Uterus (tissue), 4 donors: ENCODE measurements around the gene AKAP12. TPM values are rescaled to one million over a fixed set of nuclear protein-coding genes. Genes with fewer than 3 reads are reported as not detected.

Experiments used
- DNase-seq, 2 donors: peaks; one replicate each; pipeline ENCODE4 v3.0.0-alpha.2; 2019 to 2020
- H3K27ac ChIP-seq, 2 donors: fragments of 200-600 bp; sonication (generic); 1 replicate in 1 of 2; 2 replicates in 1 of 2; pipeline ENCODE4 v1.5.1; 2016 to 2018
- H3K27me3 ChIP-seq, 2 donors: fragments of 200-600 bp; sonication (generic); one replicate each; pipeline ENCODE4 v1.5.1; 2018 to 2019; ENCODE audit warnings: control low read depth in 1 of 2
- H3K36me3 ChIP-seq, 2 donors: fragments of 200-600 bp; sonication (generic); one replicate each; pipeline ENCODE4 v1.5.1; 2019; ENCODE audit warnings: control low read depth in 1 of 2
- H3K4me1 ChIP-seq, 2 donors: fragments of 200-600 bp; sonication (generic); one replicate each; pipeline ENCODE4 v1.5.1; 2018 to 2019; ENCODE audit warnings: control low read depth in 1 of 2
- H3K4me3 ChIP-seq, 2 donors: fragments of 200-600 bp; sonication (generic); 1 replicate in 1 of 2; 2 replicates in 1 of 2; pipeline ENCODE4 v1.5.1; 2018 to 2019; ENCODE audit warnings: mild to moderate bottlenecking in 1 of 2
- H3K9me3 ChIP-seq, 2 donors: fragments of 200-600 bp; sonication (generic); one replicate each; pipeline ENCODE4 v1.5.1; 2019; ENCODE audit warnings: control low read depth in 1 of 2
- CTCF ChIP-seq, 4 experiments: fragments of 200-600 bp in 2 of 4; fragments of 450-650 bp in 2 of 4; sonication (generic) in 2 of 4; IDR thresholded peaks; one replicate each; pipeline ENCODE4 v1.5.1; 2016 to 2019; ENCODE audit warnings: antibody characterized with exemption in 4 of 4, mild to moderate bottlenecking in 2 of 4, moderate library complexity in 1 of 4
- POLR2A ChIP-seq, 2 donors: fragments of 450-650 bp; IDR thresholded peaks; one replicate each; pipeline ENCODE4 v1.6.1; 2016; ENCODE audit warnings: antibody characterized with exemption in 2 of 2, mild to moderate bottlenecking in 1 of 2, moderate library complexity in 1 of 2
- intact Hi-C: fragments of 100-400 bp; cut with DNase I; formaldehyde crosslinking; loops from one replicate; pipeline ENCODE4 v1.15.1; 2023; ENCODE audit warnings: low total_unique reads
- total RNA-seq, 4 donors: library from RNA; depleted of rRNA in 3 of 4; stranded (reverse); fragments of >200 nt in 3 of 4; gene quantifications; one replicate each; pipeline versions ENCODE4 v1.1.0 to v1.2.4, GENCODE V29; 2014 to 2023
- donor health status: DM: yes; HTN: yes; CAD: no.

AKAP12 gene
- total RNA-seq, 4 donors from 2014 or later: 47.6 to 218 (median 70.2) TPM

DNA sequence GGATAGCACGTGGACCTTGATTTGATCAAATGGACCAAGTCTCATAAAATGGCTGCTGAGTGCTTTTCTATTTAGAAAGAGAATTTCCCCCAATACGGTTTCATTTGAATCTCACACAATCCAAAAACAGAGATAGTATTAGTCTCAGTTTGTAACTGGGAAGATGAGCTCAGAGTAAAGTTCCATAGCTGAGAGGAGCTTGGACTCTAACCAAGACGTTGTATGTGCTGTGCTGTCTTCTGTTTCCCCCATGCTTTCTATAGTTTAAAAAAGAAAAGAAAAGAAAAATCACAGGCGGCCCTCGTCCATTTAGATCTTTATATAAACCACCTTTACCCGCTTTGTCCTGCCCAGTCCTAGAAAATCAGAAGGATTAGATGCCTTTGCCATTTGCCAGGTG lies 58.1 kb downstream of the AKAP12 start:
- Histone ChIP-seq H3K36me3 (no peaks in the 10 kb centered on the region), H3K4me1 (peaks cover 0 to 24% of the 10 kb centered on the region in 2 donors), H3K27me3 (no peaks in the 10 kb centered on the region), H3K27ac (peak overlapping the region in 1 of 2 donors; percentile 3), H3K4me3 (no peak overlapping the region), H3K9me3 (no peaks in the 10 kb centered on the region)
- DNase-seq: no peak
- intact Hi-C loops: no loop called here
- no peak for TF ChIP-seq POLR2A (IDR thresholded peaks at IDR 0.05)
- no peak for TF ChIP-seq CTCF (IDR thresholded peaks at IDR 0.05)

- Histone ChIP-seq H3K27me3 (no peaks in the 10 kb centered on the region), H3K9me3 (no peaks in the 10 kb centered on the region), H3K27ac (peak overlapping the region; percentile 48 to 78), H3K4me3 (no peak overlapping the region), H3K4me1 (peaks cover 0 to 18% of the 10 kb centered on the region in 2 donors), H3K36me3 (no peaks in the 10 kb centered on the region)
- DNase-seq: no peak
- intact Hi-C loops: no loop called here
- no peak for TF ChIP-seq CTCF (IDR thresholded peaks at IDR 0.05)
- no peak for TF ChIP-seq POLR2A (IDR thresholded peaks at IDR 0.05)
Observed at GRCh38 chr6:151299011-151299410, 59.2 kb downstream of the AKAP12 start.

GRCh38 chr6:151300267-151300991 lies 60.7 kb downstream of the AKAP12 start:
- H3K27ac ChIP-seq: peak overlapping the region; percentile 55 to 78
- H3K36me3 ChIP-seq: no peaks in the 10 kb centered on the region
- peaks cover 0 to 14% of the 10 kb centered on the region in 2 donors for H3K4me1 ChIP-seq
- no peaks in the 10 kb centered on the region for H3K9me3 ChIP-seq
- no peak overlapping the region for H3K4me3 ChIP-seq
- H3K27me3 ChIP-seq: no peaks in the 10 kb centered on the region
- intact Hi-C loops: no loop called here
- no peak for TF ChIP-seq CTCF (IDR thresholded peaks at IDR 0.05)
- TF ChIP-seq POLR2A (IDR thresholded peaks at IDR 0.05): no peak
- no peak for DNase-seq

DNA sequence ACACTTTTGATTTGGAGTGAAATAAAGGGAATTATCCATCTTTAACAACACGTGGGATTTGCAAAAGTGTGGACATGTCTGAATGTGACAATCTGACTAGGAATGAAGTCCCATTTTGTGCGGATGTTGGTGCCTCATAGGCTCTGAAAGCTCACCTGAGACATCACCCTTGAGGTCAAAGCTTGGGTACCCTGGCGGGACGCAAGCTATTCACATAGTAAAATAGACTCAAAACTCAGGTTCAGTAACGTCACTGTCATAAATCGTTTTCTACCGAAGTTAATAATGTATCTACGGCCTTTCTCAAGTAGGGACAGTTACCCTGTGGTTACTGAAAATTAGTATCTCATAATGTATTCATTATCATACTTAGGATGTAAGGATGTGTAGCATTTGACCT lies 61.8 kb downstream of the AKAP12 start:
- no peak overlapping the region for H3K4me3 ChIP-seq
- H3K9me3 ChIP-seq: no peaks in the 10 kb centered on the region
- no peaks in the 10 kb centered on the region for H3K36me3 ChIP-seq
- H3K27ac ChIP-seq: peak overlapping the region in 1 of 2 donors; percentile 78
- no peak for DNase-seq
- intact Hi-C loops: no loop called here
- peaks cover 0 to 14% of the 10 kb centered on the region in 2 donors for H3K4me1 ChIP-seq
- TF ChIP-seq POLR2A (IDR thresholded peaks at IDR 0.05) (no peak), CTCF (IDR thresholded peaks at IDR 0.05) (no peak)
- no peaks in the 10 kb centered on the region for H3K27me3 ChIP-seq

GRCh38 chr6:151303231-151303630 lies 63.5 kb downstream of the AKAP12 start:
- DNase-seq: no peak
- intact Hi-C loops: no loop called here
- Histone ChIP-seq H3K4me1 (peaks cover 0 to 14% of the 10 kb centered on the region in 2 donors), H3K27me3 (no peaks in the 10 kb centered on the region), H3K4me3 (no peak overlapping the region), H3K36me3 (no peaks in the 10 kb centered on the region), H3K27ac (no peak overlapping the region), H3K9me3 (no peaks in the 10 kb centered on the region)
- TF ChIP-seq POLR2A (IDR thresholded peaks at IDR 0.05) (no peak), CTCF (IDR thresholded peaks at IDR 0.05) (no peak)
